ENCODE data around the gene VENTX. TPM values are rescaled to one million over a fixed set of nuclear protein-coding genes. Genes with fewer than 3 reads are reported as not detected.

Gene VENTX
- polyA plus RNA-seq, 1 donor (not counting 4 experiments of a cell fraction or from before 2014, with no cell fraction given): not detected

DNA sequence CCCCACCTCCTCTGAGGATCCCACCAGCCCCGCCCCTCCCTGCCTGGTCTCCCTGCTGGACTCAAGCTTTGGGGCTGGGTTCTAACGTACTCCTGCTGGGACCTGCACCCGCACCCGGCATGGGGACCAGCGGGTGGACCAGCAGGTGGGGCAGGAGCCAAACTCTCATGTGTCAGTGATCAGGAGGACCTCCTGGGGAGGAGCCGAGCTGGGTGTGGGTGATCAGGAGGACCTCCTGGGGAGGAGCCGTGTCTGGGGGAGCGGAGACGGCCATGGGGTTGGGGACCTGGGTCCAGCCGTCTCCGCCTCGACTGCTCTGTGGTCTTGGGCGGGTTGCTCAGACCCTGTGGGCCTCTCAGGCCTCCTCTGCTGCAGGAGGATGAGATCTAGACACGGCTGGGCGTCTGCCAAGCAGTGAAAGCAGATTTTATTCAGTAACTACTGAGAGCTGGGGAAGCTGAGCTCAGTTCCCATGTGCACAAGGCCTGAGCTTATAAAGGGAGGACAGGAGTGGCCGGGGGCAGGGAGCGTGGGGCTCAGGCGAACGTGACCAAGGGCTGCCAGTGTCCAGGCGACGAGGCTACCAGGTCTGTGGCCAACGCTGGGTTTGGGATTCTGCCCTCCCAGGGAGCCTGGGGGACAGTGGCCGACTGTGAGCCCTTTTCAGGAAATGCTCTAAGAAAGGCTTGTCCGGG, 41.3 kb upstream of the VENTX start:
- H3K4me2 ChIP-seq (ENCODE audit: control insufficient read depth, extremely low read depth, insufficient read depth, low read depth, low read length): no peak overlapping the region
- H3K27ac ChIP-seq (ENCODE audit: control insufficient read depth, insufficient read depth, low read length): no peak overlapping the region
- H2AFZ ChIP-seq (ENCODE audit: control insufficient read depth, low read length): no peak overlapping the region
- FAIRE-seq: no peak
- H4K20me1 ChIP-seq (ENCODE audit: control insufficient read depth, extremely low read depth, insufficient read depth, low read length): no peaks in the 10 kb centered on the region
- dilution Hi-C loops (cut with MboI; ENCODE audit: extremely low pct_ligation_motif_present, low sequenced_read_pairs): no loop called here
- no peak for DNase-seq (ENCODE audit: low read depth, low spot score)
- no peaks in the 10 kb centered on the region for H3K79me2 ChIP-seq (ENCODE audit: control insufficient read depth, insufficient read depth, low read length)
- H3K9me3 ChIP-seq (ENCODE audit: control insufficient read depth, low read depth, low read length): no peaks in the 10 kb centered on the region
- no peak overlapping the region for H3K9ac ChIP-seq (ENCODE audit: control insufficient read depth, extremely low read depth, insufficient read depth, low read length)
- H3K9me1 ChIP-seq (ENCODE audit: control insufficient read depth, extremely low read depth, insufficient read depth, low read length): no peaks in the 10 kb centered on the region
- peaks cover 6% of the 10 kb centered on the region for H3K27me3 ChIP-seq (ENCODE audit: control insufficient read depth, extremely low read depth, insufficient read depth, low read length)
- no peaks in the 10 kb centered on the region for H3K36me3 ChIP-seq (ENCODE audit: control insufficient read depth in 2 of 2, extremely low read depth in 1 of 2, insufficient read depth in 2 of 2, low read length in 2 of 2)
- no peak for TF ChIP-seq EZH2 (IDR thresholded peaks at IDR 0.05; ENCODE audit: low read length)
- TF ChIP-seq, protein P1, sequence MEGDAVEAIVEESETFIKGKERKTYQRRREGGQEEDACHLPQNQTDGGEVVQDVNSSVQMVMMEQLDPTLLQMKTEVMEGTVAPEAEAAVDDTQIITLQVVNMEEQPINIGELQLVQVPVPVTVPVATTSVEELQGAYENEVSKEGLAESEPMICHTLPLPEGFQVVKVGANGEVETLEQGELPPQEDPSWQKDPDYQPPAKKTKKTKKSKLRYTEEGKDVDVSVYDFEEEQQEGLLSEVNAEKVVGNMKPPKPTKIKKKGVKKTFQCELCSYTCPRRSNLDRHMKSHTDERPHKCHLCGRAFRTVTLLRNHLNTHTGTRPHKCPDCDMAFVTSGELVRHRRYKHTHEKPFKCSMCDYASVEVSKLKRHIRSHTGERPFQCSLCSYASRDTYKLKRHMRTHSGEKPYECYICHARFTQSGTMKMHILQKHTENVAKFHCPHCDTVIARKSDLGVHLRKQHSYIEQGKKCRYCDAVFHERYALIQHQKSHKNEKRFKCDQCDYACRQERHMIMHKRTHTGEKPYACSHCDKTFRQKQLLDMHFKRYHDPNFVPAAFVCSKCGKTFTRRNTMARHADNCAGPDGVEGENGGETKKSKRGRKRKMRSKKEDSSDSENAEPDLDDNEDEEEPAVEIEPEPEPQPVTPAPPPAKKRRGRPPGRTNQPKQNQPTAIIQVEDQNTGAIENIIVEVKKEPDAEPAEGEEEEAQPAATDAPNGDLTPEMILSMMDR (optimal IDR thresholded peaks at IDR 0.05 in 1 of 3, IDR thresholded peaks at IDR 0.05 in 1 of 3, conservative IDR thresholded peaks at IDR 0.05 in 1 of 3; ENCODE audit: extremely low read depth in 1 of 3, insufficient read depth in 2 of 3, low read length in 3 of 3): no peak
- no peaks in the 10 kb centered on the region for H3K4me1 ChIP-seq (ENCODE audit: control insufficient read depth, extremely low read depth, insufficient read depth, low read length)
- H3K4me3 ChIP-seq (ENCODE audit: control insufficient read depth in 2 of 3, extremely low read depth in 1 of 3, insufficient read depth in 2 of 3, low read depth in 1 of 3, low read length in 3 of 3): no peak overlapping the region

DNA sequence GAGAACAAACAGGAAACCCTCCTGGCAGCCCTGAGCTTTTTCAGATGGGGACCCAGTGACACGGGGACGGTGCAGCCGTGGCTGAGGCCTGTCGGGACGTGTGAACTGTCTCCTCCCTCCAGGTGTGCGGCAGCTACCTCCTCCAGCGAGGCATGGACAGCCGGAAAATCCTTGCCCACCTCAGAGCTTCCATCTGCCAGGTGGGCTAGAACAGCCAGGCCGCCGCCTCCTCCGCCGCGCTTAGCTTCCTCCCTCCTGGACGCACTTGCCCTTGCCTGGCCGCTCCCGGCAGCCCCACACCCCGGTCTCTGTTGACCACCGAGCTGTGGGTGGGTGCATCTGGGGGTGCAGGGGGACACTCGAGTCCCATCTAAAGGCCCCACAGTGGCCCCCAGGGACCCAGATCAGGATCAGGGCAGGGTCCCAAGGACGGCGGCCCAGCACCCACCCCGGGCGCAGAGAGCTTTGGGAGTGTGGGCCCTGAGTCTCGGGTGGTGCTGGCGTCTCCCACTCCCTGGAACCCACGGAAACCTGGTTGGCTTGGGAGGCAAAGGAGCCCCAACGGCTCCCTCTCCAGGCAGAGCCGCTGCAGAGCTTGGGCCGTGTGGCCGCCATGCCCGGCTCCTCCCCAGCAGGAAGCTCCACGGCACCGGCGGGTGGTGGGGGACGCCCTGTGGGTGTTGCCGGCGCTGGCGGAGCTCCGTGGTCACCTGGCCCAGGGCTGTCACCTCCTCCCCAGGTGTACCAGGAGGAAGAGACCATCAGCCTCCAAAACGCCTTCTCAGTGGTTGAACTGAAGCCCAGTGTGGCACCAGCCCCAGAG, 40.5 kb upstream of the VENTX start:
- H3K9me1 ChIP-seq (ENCODE audit: control insufficient read depth, extremely low read depth, insufficient read depth, low read length): no peaks in the 10 kb centered on the region
- DNase-seq (ENCODE audit: low read depth, low spot score): no peak
- no peak overlapping the region for H3K27ac ChIP-seq (ENCODE audit: control insufficient read depth, insufficient read depth, low read length)
- FAIRE-seq: no peak
- H3K9ac ChIP-seq (ENCODE audit: control insufficient read depth, extremely low read depth, insufficient read depth, low read length): no peak overlapping the region
- H3K4me1 ChIP-seq (ENCODE audit: control insufficient read depth, extremely low read depth, insufficient read depth, low read length): no peaks in the 10 kb centered on the region
- no peak overlapping the region for H3K4me2 ChIP-seq (ENCODE audit: control insufficient read depth, extremely low read depth, insufficient read depth, low read depth, low read length)
- no peak overlapping the region for H3K4me3 ChIP-seq (ENCODE audit: control insufficient read depth in 2 of 3, extremely low read depth in 1 of 3, insufficient read depth in 2 of 3, low read depth in 1 of 3, low read length in 3 of 3)
- H2AFZ ChIP-seq (ENCODE audit: control insufficient read depth, low read length): no peak overlapping the region
- H3K79me2 ChIP-seq (ENCODE audit: control insufficient read depth, insufficient read depth, low read length): no peaks in the 10 kb centered on the region
- H3K9me3 ChIP-seq (ENCODE audit: control insufficient read depth, low read depth, low read length): no peaks in the 10 kb centered on the region
- H3K36me3 ChIP-seq (ENCODE audit: control insufficient read depth in 2 of 2, extremely low read depth in 1 of 2, insufficient read depth in 2 of 2, low read length in 2 of 2): no peaks in the 10 kb centered on the region
- no peaks in the 10 kb centered on the region for H4K20me1 ChIP-seq (ENCODE audit: control insufficient read depth, extremely low read depth, insufficient read depth, low read length)
- dilution Hi-C loops (cut with MboI; ENCODE audit: extremely low pct_ligation_motif_present, low sequenced_read_pairs): no loop called here
- TF ChIP-seq, protein P1 (optimal IDR thresholded peaks at IDR 0.05 in 1 of 3, IDR thresholded peaks at IDR 0.05 in 1 of 3, conservative IDR thresholded peaks at IDR 0.05 in 1 of 3; ENCODE audit: extremely low read depth in 1 of 3, insufficient read depth in 2 of 3, low read length in 3 of 3): no peak
- no peak for TF ChIP-seq EZH2 (IDR thresholded peaks at IDR 0.05; ENCODE audit: low read length)
- H3K27me3 ChIP-seq (ENCODE audit: control insufficient read depth, extremely low read depth, insufficient read depth, low read length): peaks cover 6% of the 10 kb centered on the region
